HEK293 (cell line): Measurements from ENCODE around the gene LDLRAD4.

Experiments
- CTCF ChIA-PET: fragments of 350-600 bp; formaldehyde crosslinking; extraction: SDS; loops from one replicate; lab custom pipeline; 2021; ENCODE audit warnings: antibody characterized with exemption; lab: Yijun Ruan, JAX
- POLR2A ChIA-PET: fragments of 300-600 bp; formaldehyde crosslinking; extraction: SDS; loops from one replicate; lab custom pipeline; 2020; ENCODE audit warnings: antibody characterized with exemption, inconsistent platforms; lab: Yijun Ruan, JAX
- H3K27ac ChIP-seq: fragments of 200-500 bp; sonication (Bioruptor generic); 2 replicates; pipeline ENCODE4 v1.5.1; 2014; ENCODE audit warnings: low read depth, low read length, control low read depth, inconsistent platforms; ENCODE audit errors: extremely low read depth
- H3K36me3 ChIP-seq, 2 experiments: fragments of 200-500 bp in 1 of 2; sonication (Bioruptor generic) in 1 of 2; 1 replicate in 1 of 2; 2 replicates in 1 of 2; pipeline ENCODE4 v1.5.1; 2014 to 2017; ENCODE audit warnings: inconsistent platforms in 2 of 2, low read length in 2 of 2; ENCODE audit not compliant: control insufficient read depth in 2 of 2, insufficient read depth in 1 of 2
- H3K4me1 ChIP-seq: fragments of 200-500 bp; sonication (Bioruptor generic); 2 replicates; pipeline ENCODE4 v1.5.1; 2014; ENCODE audit warnings: mild to moderate bottlenecking, low read length, inconsistent platforms; ENCODE audit not compliant: control insufficient read depth, insufficient read depth
- H3K4me3 ChIP-seq: 2 replicates; pipeline ENCODE4 v1.5.1; 2011; ENCODE audit warnings: low read depth, mild to moderate bottlenecking, control low read depth, low read length, moderate library complexity
- H3K9me3 ChIP-seq: fragments of 200-500 bp; sonication (Bioruptor generic); 2 replicates; pipeline ENCODE4 v1.5.1; 2014; ENCODE audit warnings: low read depth, low read length, inconsistent platforms; ENCODE audit not compliant: control insufficient read depth, insufficient read depth
- BCL11A ChIP-seq: fragments of 450-650 bp; formaldehyde crosslinking; IDR thresholded peaks from 2 replicates; pipeline ENCODE4 v1.5.1; 2016; ENCODE audit warnings: low read depth, missing biosample characterization, missing genetic modification characterization
- HOXD13 ChIP-seq: sonication (generic); formaldehyde crosslinking; IDR thresholded peaks from 2 replicates; pipeline ENCODE4 v1.8.0; 2022; ENCODE audit warnings: missing genetic modification reagents, borderline replicate concordance
- MEIS1 ChIP-seq: sonication (generic); formaldehyde crosslinking; IDR thresholded peaks from 2 replicates; pipeline ENCODE4 v1.8.1; 2022; ENCODE audit warnings: missing genetic modification reagents, mild to moderate bottlenecking, borderline replicate concordance
- OVOL3 ChIP-seq: fragments of 450-650 bp; formaldehyde crosslinking; IDR thresholded peaks from 2 replicates; pipeline ENCODE4 v1.5.1; 2016; ENCODE audit warnings: missing biosample characterization, missing genetic modification characterization
- SP2 ChIP-seq: fragments of 450-650 bp; formaldehyde crosslinking; IDR thresholded peaks from 2 replicates; pipeline ENCODE4 v1.5.1; 2016; ENCODE audit warnings: missing biosample characterization, missing genetic modification characterization
- ZBTB17 ChIP-seq: fragments of 450-650 bp; formaldehyde crosslinking; IDR thresholded peaks from 2 replicates; pipeline ENCODE4 v1.5.1; 2016; ENCODE audit warnings: missing biosample characterization, missing genetic modification characterization
- ZBTB48 ChIP-seq: fragments of 450-650 bp; formaldehyde crosslinking; IDR thresholded peaks from 2 replicates; pipeline ENCODE4 v1.5.1; 2016; ENCODE audit warnings: missing biosample characterization, missing genetic modification characterization
- ZIC2 ChIP-seq: fragments of 450-650 bp; formaldehyde crosslinking; IDR thresholded peaks from 2 replicates; pipeline ENCODE4 v1.5.1; 2016; ENCODE audit warnings: missing biosample characterization, missing genetic modification characterization
- ZNF37A ChIP-seq: fragments of 450-650 bp; IDR thresholded peaks from 2 replicates; pipeline ENCODE4 v1.5.1; 2018; ENCODE audit warnings: missing biosample characterization, missing genetic modification characterization
- ZNF391 ChIP-seq: fragments of 450-650 bp; formaldehyde crosslinking; IDR thresholded peaks from 2 replicates; pipeline ENCODE4 v1.5.1; 2016; ENCODE audit warnings: low read depth, missing biosample characterization, missing genetic modification characterization, borderline replicate concordance
- ZNF423 ChIP-seq: fragments of 450-650 bp; formaldehyde crosslinking; IDR thresholded peaks from 2 replicates; pipeline ENCODE4 v1.5.1; 2016; ENCODE audit warnings: missing biosample characterization, missing genetic modification characterization
- ZNF501 ChIP-seq: fragments of 450-650 bp; formaldehyde crosslinking; IDR thresholded peaks from 2 replicates; pipeline ENCODE4 v1.5.1; 2016; ENCODE audit warnings: missing biosample characterization, missing genetic modification characterization
- ZNF571 ChIP-seq: fragments of 450-650 bp; formaldehyde crosslinking; IDR thresholded peaks from 2 replicates; pipeline ENCODE4 v1.5.0; 2017; ENCODE audit warnings: missing biosample characterization, missing genetic modification characterization
- ZNF626 ChIP-seq: fragments of 450-650 bp; sonication (Bioruptor Pico); formaldehyde crosslinking; IDR thresholded peaks from 2 replicates; pipeline ENCODE4 v1.5.1; 2018; ENCODE audit warnings: missing biosample characterization, missing genetic modification characterization, inconsistent platforms
- ZNF658 ChIP-seq: fragments of 450-650 bp; formaldehyde crosslinking; IDR thresholded peaks from 2 replicates; pipeline ENCODE4; 2016; ENCODE audit warnings: missing biosample characterization, missing genetic modification characterization
- ZNF660 ChIP-seq: fragments of 450-650 bp; IDR thresholded peaks from 2 replicates; pipeline ENCODE4 v1.5.1; 2018; ENCODE audit warnings: missing biosample characterization, mild to moderate bottlenecking, missing genetic modification characterization
- ZNF843 ChIP-seq: fragments of 450-650 bp; formaldehyde crosslinking; IDR thresholded peaks from 2 replicates; pipeline ENCODE4 v1.5.1; 2016; ENCODE audit warnings: missing biosample characterization, missing genetic modification characterization
- ZXDB ChIP-seq: fragments of 450-650 bp; formaldehyde crosslinking; IDR thresholded peaks from 2 replicates; pipeline ENCODE4 v1.5.1; 2016; ENCODE audit warnings: missing biosample characterization, missing genetic modification characterization
- TF ChIP-seq, protein P1 (sequence below): fragments of 450-650 bp; formaldehyde crosslinking; optimal IDR thresholded peaks from 2 replicates; pipeline ENCODE3; 2016; ENCODE audit warnings: missing biosample characterization, mild to moderate bottlenecking, missing genetic modification characterization
- TF ChIP-seq, protein P2 (sequence below): fragments of 450-650 bp; formaldehyde crosslinking; IDR thresholded peaks from 2 replicates; pipeline ENCODE4 v1.5.1; 2017; ENCODE audit warnings: missing biosample characterization, missing genetic modification characterization
- TF ChIP-seq, protein P3 (sequence below): fragments of 450-650 bp; formaldehyde crosslinking; IDR thresholded peaks from 2 replicates; pipeline ENCODE4 v1.5.1; 2016; ENCODE audit warnings: missing biosample characterization, missing genetic modification characterization
- TF ChIP-seq, protein P4 (sequence below): fragments of 450-650 bp; formaldehyde crosslinking; IDR thresholded peaks from 2 replicates; pipeline ENCODE4 v1.5.1; 2016; ENCODE audit warnings: missing biosample characterization, missing genetic modification characterization
- TF ChIP-seq, protein P5 (sequence below): fragments of 450-650 bp; formaldehyde crosslinking; IDR thresholded peaks from 2 replicates; pipeline ENCODE4 v1.5.1; 2016; ENCODE audit warnings: missing biosample characterization, missing genetic modification characterization

The LDLRAD4 gene

GRCh38 chr18:13608791-13609532, 390.4 kb downstream of the LDLRAD4 start (continued):
- TF ChIP-seq, protein P1, sequence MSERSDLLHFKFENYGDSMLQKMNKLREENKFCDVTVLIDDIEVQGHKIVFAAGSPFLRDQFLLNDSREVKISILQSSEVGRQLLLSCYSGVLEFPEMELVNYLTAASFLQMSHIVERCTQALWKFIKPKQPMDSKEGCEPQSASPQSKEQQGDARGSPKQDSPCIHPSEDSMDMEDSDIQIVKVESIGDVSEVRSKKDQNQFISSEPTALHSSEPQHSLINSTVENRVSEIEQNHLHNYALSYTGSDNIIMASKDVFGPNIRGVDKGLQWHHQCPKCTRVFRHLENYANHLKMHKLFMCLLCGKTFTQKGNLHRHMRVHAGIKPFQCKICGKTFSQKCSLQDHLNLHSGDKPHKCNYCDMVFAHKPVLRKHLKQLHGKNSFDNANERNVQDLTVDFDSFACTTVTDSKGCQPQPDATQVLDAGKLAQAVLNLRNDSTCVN (tag by site-specific recombination): no peak
- no peak for TF ChIP-seq OVOL3 (tag by site-specific recombination)
- TF ChIP-seq ZNF843 (tag by site-specific recombination): no peak
- TF ChIP-seq ZNF626: no peak
- no peak for TF ChIP-seq ZNF37A (tag by site-specific recombination)
- TF ChIP-seq ZNF660: no peak
- TF ChIP-seq, protein P2, sequence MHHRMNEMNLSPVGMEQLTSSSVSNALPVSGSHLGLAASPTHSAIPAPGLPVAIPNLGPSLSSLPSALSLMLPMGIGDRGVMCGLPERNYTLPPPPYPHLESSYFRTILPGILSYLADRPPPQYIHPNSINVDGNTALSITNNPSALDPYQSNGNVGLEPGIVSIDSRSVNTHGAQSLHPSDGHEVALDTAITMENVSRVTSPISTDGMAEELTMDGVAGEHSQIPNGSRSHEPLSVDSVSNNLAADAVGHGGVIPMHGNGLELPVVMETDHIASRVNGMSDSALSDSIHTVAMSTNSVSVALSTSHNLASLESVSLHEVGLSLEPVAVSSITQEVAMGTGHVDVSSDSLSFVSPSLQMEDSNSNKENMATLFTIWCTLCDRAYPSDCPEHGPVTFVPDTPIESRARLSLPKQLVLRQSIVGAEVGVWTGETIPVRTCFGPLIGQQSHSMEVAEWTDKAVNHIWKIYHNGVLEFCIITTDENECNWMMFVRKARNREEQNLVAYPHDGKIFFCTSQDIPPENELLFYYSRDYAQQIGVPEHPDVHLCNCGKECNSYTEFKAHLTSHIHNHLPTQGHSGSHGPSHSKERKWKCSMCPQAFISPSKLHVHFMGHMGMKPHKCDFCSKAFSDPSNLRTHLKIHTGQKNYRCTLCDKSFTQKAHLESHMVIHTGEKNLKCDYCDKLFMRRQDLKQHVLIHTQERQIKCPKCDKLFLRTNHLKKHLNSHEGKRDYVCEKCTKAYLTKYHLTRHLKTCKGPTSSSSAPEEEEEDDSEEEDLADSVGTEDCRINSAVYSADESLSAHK (tag by site-specific recombination): no peak

DNA sequence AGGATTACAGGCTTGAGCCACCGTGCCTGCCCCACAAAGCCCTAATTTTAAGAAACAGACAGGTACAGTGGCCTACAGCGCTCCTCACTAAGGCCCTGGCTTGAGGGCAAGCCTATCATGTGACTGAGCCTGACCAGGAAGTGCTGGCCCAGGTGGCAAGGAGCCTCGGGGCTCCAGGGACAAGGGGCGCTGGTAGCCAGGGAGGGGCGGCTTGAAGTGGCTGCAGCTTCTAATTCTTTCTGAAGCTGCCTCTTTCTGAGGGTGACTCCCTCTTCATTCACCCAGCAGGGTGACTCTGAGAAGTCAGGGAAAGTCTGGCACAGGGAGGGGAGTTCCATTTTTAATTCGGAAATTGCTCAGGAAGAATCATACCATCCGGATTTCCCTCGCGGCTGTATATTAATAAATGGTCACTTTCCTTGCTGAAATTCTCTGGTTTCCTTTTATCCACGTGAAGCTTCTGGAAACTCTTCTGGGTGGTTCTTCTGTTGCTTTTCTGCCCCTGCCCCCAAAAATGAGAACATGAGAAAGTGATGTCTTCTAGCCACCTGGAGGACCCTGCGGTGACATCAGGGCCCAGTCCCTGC, 392.1 kb downstream of the LDLRAD4 start:
- Histone ChIP-seq H3K36me3 (no peaks in the 10 kb centered on the region), H3K27ac (no peak overlapping the region), H3K4me1 (0 out of 2 replicates have a peak, but pooled peaks cover 3% of the 10 kb centered on the region), H3K4me3 (no peak overlapping the region), H3K9me3 (no peaks in the 10 kb centered on the region)
- ChIA-PET POLR2A (no interaction called here), CTCF (interaction anchor here (0.6 kb wide), 1 partner anchor 101 kb away, joined by 5 read pairs; no protein-coding TSS in a partner anchor)
- no peak for TF ChIP-seq SP2 (tag by site-specific recombination)
- no peak for TF ChIP-seq MEIS1
- TF ChIP-seq ZNF423 (tag by site-specific recombination): no peak
- TF ChIP-seq ZIC2 (tag by site-specific recombination): no peak
- TF ChIP-seq, protein P3, sequence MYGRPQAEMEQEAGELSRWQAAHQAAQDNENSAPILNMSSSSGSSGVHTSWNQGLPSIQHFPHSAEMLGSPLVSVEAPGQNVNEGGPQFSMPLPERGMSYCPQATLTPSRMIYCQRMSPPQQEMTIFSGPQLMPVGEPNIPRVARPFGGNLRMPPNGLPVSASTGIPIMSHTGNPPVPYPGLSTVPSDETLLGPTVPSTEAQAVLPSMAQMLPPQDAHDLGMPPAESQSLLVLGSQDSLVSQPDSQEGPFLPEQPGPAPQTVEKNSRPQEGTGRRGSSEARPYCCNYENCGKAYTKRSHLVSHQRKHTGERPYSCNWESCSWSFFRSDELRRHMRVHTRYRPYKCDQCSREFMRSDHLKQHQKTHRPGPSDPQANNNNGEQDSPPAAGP (tag by site-specific recombination): no peak
- TF ChIP-seq ZNF660: no peak
- TF ChIP-seq, protein P4, sequence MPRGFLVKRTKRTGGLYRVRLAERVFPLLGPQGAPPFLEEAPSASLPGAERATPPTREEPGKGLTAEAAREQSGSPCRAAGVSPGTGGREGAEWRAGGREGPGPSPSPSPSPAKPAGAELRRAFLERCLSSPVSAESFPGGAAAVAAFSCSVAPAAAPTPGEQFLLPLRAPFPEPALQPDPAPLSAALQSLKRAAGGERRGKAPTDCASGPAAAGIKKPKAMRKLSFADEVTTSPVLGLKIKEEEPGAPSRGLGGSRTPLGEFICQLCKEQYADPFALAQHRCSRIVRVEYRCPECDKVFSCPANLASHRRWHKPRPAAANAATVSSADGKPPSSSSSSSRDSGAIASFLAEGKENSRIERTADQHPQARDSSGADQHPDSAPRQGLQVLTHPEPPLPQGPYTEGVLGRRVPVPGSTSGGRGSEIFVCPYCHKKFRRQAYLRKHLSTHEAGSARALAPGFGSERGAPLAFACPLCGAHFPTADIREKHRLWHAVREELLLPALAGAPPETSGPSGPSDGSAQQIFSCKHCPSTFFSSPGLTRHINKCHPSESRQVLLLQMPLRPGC (tag by site-specific recombination): no peak
- no peak for TF ChIP-seq ZNF571 (tag by site-specific recombination)
- TF ChIP-seq ZBTB48 (tag by site-specific recombination): no peak
- TF ChIP-seq ZNF501: no peak
- TF ChIP-seq ZNF391 (tag by site-specific recombination): no peak
- TF ChIP-seq ZBTB17 (tag by site-specific recombination): no peak
- TF ChIP-seq ZXDB (tag by site-specific recombination): no peak
- TF ChIP-seq BCL11A: no peak
- TF ChIP-seq ZNF658 (tag by site-specific recombination): no peak
- no peak for TF ChIP-seq ZNF626
- TF ChIP-seq, protein P5, sequence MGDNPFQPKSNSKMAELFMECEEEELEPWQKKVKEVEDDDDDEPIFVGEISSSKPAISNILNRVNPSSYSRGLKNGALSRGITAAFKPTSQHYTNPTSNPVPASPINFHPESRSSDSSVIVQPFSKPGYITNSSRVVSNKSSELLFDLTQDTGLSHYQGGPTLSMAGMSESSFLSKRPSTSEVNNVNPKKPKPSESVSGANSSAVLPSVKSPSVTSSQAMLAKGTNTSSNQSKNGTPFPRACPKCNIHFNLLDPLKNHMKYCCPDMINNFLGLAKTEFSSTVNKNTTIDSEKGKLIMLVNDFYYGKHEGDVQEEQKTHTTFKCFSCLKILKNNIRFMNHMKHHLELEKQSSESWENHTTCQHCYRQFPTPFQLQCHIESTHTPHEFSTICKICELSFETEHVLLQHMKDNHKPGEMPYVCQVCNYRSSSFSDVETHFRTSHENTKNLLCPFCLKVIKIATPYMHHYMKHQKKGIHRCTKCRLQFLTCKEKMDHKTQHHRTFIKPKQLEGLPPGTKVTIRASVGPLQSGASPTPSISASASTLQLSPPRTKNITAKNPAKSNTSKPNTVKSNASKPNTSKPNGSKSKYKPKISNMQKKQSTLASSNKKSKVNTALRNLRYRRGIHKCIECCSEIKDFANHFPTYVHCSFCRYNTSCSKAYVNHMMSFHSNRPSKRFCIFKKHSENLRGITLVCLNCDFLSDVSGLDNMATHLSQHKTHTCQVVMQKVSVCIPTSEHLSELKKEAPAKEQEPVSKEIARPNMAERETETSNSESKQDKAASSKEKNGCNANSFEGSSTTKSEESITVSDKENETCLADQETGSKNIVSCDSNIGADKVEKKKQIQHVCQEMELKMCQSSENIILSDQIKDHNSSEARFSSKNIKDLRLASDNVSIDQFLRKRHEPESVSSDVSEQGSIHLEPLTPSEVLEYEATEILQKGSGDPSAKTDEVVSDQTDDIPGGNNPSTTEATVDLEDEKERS (tag by site-specific recombination): no peak
- TF ChIP-seq HOXD13 (CRISPR knock-in tag): no peak
